HEK293T (cell line): Measurements from ENCODE around the gene ACKR3.

Experiments used
- ARNT ChIP-seq: fragments of 450-650 bp; IDR thresholded peaks from 2 replicates; pipeline ENCODE4 v1.6.1; 2017; ENCODE audit warnings: mild to moderate bottlenecking
- BHLHE40 ChIP-seq: fragments of 450-650 bp; IDR thresholded peaks from 2 replicates; pipeline ENCODE4 v1.6.1; 2016; ENCODE audit warnings: mild to moderate bottlenecking, moderate library complexity, borderline replicate concordance
- ELF4 ChIP-seq: fragments of 450-650 bp; IDR thresholded peaks from 2 replicates; pipeline ENCODE4 v1.6.1; 2017; ENCODE audit warnings: antibody characterized with exemption
- FOXA1 ChIP-seq: fragments of 450-650 bp; IDR thresholded peaks from 2 replicates; pipeline ENCODE4 v1.6.1; 2016; ENCODE audit warnings: mild to moderate bottlenecking
- FOXK2 ChIP-seq: fragments of 450-650 bp; IDR thresholded peaks from 2 replicates; pipeline ENCODE4 v1.6.1; 2016; ENCODE audit warnings: mild to moderate bottlenecking
- FOXM1 ChIP-seq: fragments of 450-650 bp; IDR thresholded peaks from 2 replicates; pipeline ENCODE4 v1.6.1; 2017; ENCODE audit warnings: mild to moderate bottlenecking, borderline replicate concordance
- LEF1 ChIP-seq: fragments of 450-650 bp; IDR thresholded peaks from 2 replicates; pipeline ENCODE4 v1.6.1; 2017; ENCODE audit warnings: mild to moderate bottlenecking, borderline replicate concordance
- SP1 ChIP-seq: fragments of 450-650 bp; IDR thresholded peaks from 2 replicates; pipeline ENCODE4 v1.6.1; 2017
- SUZ12 ChIP-seq: fragments of 450-650 bp; IDR thresholded peaks from 2 replicates; pipeline ENCODE4 v1.6.1; 2016; ENCODE audit warnings: mild to moderate bottlenecking
- TARDBP ChIP-seq: fragments of 450-650 bp; IDR thresholded peaks from 2 replicates; pipeline ENCODE4 v1.6.1; 2016
- ZNF384 ChIP-seq: fragments of 450-650 bp; IDR thresholded peaks from 2 replicates; pipeline ENCODE4 v1.6.1; 2016

GRCh38 chr2:236627841-236628240 lies 58.2 kb downstream of the ACKR3 start:
- TF ChIP-seq BHLHE40 (no peak), ELF4 (no peak), ZNF384 (no peak), FOXA1 (no peak), TARDBP (no peak), SP1 (no peak), ARNT (no peak), LEF1 (no peak), SUZ12 (no peak), FOXK2 (no peak), FOXM1 (no peak)
